Upper lobe of right lung (tissue), 1 donor: Measurements from ENCODE around the gene STK32B. TPM values are rescaled to one million over a fixed set of nuclear protein-coding genes. Genes with fewer than 3 reads are reported as not detected.

ENCODE experiments used
- ATAC-seq: fragments of 200-7000 bp; cut with Tn5 transposase; one replicate; pipeline ENCODE4 v1.9.1; 2020; ENCODE audit warnings: mild to moderate bottlenecking, moderate library complexity
- DNase-seq: peaks from one replicate; pipeline ENCODE4 v3.0.0-alpha.2; 2020
- H3K27ac ChIP-seq: fragments of 200-600 bp; one replicate; pipeline ENCODE4 v1.8.0; 2022
- H3K27me3 ChIP-seq: fragments of 200-600 bp; one replicate; pipeline ENCODE4 v1.8.0; 2022; ENCODE audit warnings: mild to moderate bottlenecking
- H3K36me3 ChIP-seq: fragments of 200-600 bp; one replicate; pipeline ENCODE4 v1.8.0; 2022
- H3K4me1 ChIP-seq: fragments of 200-600 bp; one replicate; pipeline ENCODE4 v1.8.0; 2022
- H3K4me3 ChIP-seq: fragments of 200-600 bp; one replicate; pipeline ENCODE4 v1.8.0; 2022; ENCODE audit warnings: mild to moderate bottlenecking
- H3K9me3 ChIP-seq: fragments of 200-600 bp; one replicate; pipeline ENCODE4 v1.8.0; 2022
- intact Hi-C: fragments of 100-400 bp; cut with DNase I; formaldehyde crosslinking; loops from one replicate; pipeline ENCODE4 v1.11.0; 2022
- total RNA-seq: library from RNA; stranded (reverse); fragmentation: NEBNext Ultra II Directional; extraction: Animal tissue kit (Norgen Biotek cat#: 25700); gene quantifications from one replicate; pipeline ENCODE4 v1.2.1, GENCODE V29; 2021
- TF ChIP-seq, protein P1 (sequence below): fragments of 200-600 bp; IDR thresholded peaks from one replicate; pipeline ENCODE4 v1.8.0; 2022; ENCODE audit warnings: antibody characterized with exemption
- donor health status: DM: no; HTN: yes; CAD: no; lungs with severe emphysema.

STK32B gene
- total RNA-seq, 1 donor from 2014 or later: 2.8 TPM

DNA sequence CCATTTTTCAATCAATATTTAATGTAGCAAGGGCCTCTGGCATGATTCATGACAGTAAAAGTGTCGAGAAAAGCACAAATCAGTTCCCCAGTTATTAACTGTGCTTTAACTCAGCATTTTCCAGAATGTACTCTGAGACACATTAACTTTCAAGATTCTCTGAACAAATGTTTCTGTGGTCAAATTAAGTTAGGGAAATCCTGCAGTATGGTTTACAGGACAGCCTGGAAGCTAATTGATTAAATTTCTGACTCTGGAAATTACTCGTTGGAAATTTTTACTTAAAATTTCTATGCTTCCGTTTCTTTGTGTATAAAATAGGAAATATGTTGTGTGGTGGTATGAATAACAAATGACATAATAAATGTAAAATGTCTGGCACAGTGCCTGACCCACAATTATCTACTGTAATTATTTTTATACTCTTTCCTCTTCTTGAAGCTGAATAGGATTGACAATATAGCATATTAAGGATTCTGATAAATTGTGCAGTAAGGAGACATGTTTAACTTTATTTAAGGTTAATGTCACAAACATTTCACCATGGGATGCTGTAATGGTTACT lies 33.7 kb downstream of the STK32B start:
- no peaks in the 10 kb centered on the region for H3K4me1 ChIP-seq
- H3K36me3 ChIP-seq: no peaks in the 10 kb centered on the region
- H3K27me3 ChIP-seq: no peaks in the 10 kb centered on the region
- no peak overlapping the region for H3K4me3 ChIP-seq
- DNase-seq: no peak
- H3K27ac ChIP-seq: no peak overlapping the region
- intact Hi-C loops: no loop called here
- H3K9me3 ChIP-seq: no peaks in the 10 kb centered on the region
- TF ChIP-seq, protein P1, sequence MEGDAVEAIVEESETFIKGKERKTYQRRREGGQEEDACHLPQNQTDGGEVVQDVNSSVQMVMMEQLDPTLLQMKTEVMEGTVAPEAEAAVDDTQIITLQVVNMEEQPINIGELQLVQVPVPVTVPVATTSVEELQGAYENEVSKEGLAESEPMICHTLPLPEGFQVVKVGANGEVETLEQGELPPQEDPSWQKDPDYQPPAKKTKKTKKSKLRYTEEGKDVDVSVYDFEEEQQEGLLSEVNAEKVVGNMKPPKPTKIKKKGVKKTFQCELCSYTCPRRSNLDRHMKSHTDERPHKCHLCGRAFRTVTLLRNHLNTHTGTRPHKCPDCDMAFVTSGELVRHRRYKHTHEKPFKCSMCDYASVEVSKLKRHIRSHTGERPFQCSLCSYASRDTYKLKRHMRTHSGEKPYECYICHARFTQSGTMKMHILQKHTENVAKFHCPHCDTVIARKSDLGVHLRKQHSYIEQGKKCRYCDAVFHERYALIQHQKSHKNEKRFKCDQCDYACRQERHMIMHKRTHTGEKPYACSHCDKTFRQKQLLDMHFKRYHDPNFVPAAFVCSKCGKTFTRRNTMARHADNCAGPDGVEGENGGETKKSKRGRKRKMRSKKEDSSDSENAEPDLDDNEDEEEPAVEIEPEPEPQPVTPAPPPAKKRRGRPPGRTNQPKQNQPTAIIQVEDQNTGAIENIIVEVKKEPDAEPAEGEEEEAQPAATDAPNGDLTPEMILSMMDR: no peak
- ATAC-seq: no peak

GRCh38 chr4:5086535-5086934 lies 35.3 kb downstream of the STK32B start:
- Histone ChIP-seq H3K36me3 (no peaks in the 10 kb centered on the region), H3K4me1 (no peaks in the 10 kb centered on the region), H3K4me3 (no peak overlapping the region), H3K9me3 (no peaks in the 10 kb centered on the region), H3K27me3 (no peaks in the 10 kb centered on the region), H3K27ac (no peak overlapping the region)
- ATAC-seq (no peak), DNase-seq (no peak)
- intact Hi-C loops: no loop called here
- TF ChIP-seq, protein P1: no peak

GRCh38 chr4:5096261-5096660 lies 45.0 kb downstream of the STK32B start:
- TF ChIP-seq, protein P1: no peak
- Histone ChIP-seq H3K4me3 (no peak overlapping the region), H3K27me3 (no peaks in the 10 kb centered on the region), H3K4me1 (no peaks in the 10 kb centered on the region), H3K36me3 (no peaks in the 10 kb centered on the region), H3K9me3 (no peaks in the 10 kb centered on the region), H3K27ac (no peak overlapping the region)
- intact Hi-C loops: no loop called here
- DNase-seq: no peak
- no peak for ATAC-seq

GRCh38 chr4:5098176-5098575 lies 46.9 kb downstream of the STK32B start:
- TF ChIP-seq, protein P1: no peak
- DNase-seq: no peak
- Histone ChIP-seq H3K4me3 (no peak overlapping the region), H3K27ac (no peak overlapping the region), H3K9me3 (no peaks in the 10 kb centered on the region), H3K36me3 (no peaks in the 10 kb centered on the region), H3K27me3 (no peaks in the 10 kb centered on the region), H3K4me1 (no peaks in the 10 kb centered on the region)
- intact Hi-C loops: no loop called here
- no peak for ATAC-seq

- ATAC-seq: no peak
- intact Hi-C loops: no loop called here
- no peaks in the 10 kb centered on the region for H3K36me3 ChIP-seq
Observed at GRCh38 chr4:5100336-5100735, 49.1 kb downstream of the STK32B start.

More at GRCh38 chr4:5100336-5100735, 49.1 kb downstream of the STK32B start:
- no peak overlapping the region for H3K4me3 ChIP-seq
- no peak for DNase-seq
- H3K27ac ChIP-seq: no peak overlapping the region
- no peaks in the 10 kb centered on the region for H3K27me3 ChIP-seq
- H3K9me3 ChIP-seq: no peaks in the 10 kb centered on the region
- H3K4me1 ChIP-seq: no peaks in the 10 kb centered on the region
- TF ChIP-seq, protein P1: no peak
